T follicular helper cell (primary cell): Measurements from ENCODE around the gene NCK1.
"Not testable (repeated sequence)": the region's sequence is repeated elsewhere in the genome, so short reads cannot be mapped to it uniquely, and the experiment has no call there.

Experiments
- DNase-seq: peaks from one replicate; pipeline ENCODE4 v3.0.0-alpha.2; 2020; ENCODE audit warnings: low read depth

NCK1 gene

GRCh38 chr3:136947477-136947876 lies 85.5 kb downstream of the NCK1 start:
- no peak for DNase-seq

- no peak for DNase-seq
These were observed 87.1 kb downstream of the NCK1 start for GRCh38 chr3:136949146-136949545.

GRCh38 chr3:136949708-136950107 lies 87.7 kb downstream of the NCK1 start:
- no peak for DNase-seq

GRCh38 chr3:136950623-136951022 lies 88.6 kb downstream of the NCK1 start:
- no peak for DNase-seq

- no peak for DNase-seq
These were observed 90.3 kb downstream of the NCK1 start for GRCh38 chr3:136952292-136952691.

GRCh38 chr3:136954251-136954650 lies 92.2 kb downstream of the NCK1 start:
- DNase-seq: no peak

GRCh38 chr3:136954980-136955780 lies 93.2 kb downstream of the NCK1 start:
- DNase-seq: no peak

- no peak for DNase-seq
These were observed 93.8 kb downstream of the NCK1 start for GRCh38 chr3:136955813-136956212.

- no peak for DNase-seq
These were observed 95.0 kb downstream of the NCK1 start for GRCh38 chr3:136956971-136957370.

GRCh38 chr3:136957751-136958288 lies 95.8 kb downstream of the NCK1 start, which contains the start of gene IL20RB:
Gene IL20RB (plus strand): TSS chr3:136957983. CDS start chr3:136958114, 131 bp downstream.
- no peak for DNase-seq

GRCh38 chr3:136958939-136959338 lies 96.9 kb downstream of the NCK1 start:
- no peak for DNase-seq

- no peak for DNase-seq
These were observed 97.6 kb downstream of the NCK1 start for GRCh38 chr3:136959599-136959998.

GRCh38 chr3:136960838-136961836 lies 99.1 kb downstream of the NCK1 start:
- DNase-seq: no peak

- no peak for DNase-seq
These were observed 100.9 kb downstream of the NCK1 start for GRCh38 chr3:136962927-136963326.

GRCh38 chr3:136969539-136969938 lies 107.5 kb downstream of the NCK1 start:
- DNase-seq: not testable (repeated sequence)

GRCh38 chr3:136973352-136973751 lies 111.3 kb downstream of the NCK1 start:
- DNase-seq: no peak

GRCh38 chr3:136974670-136975069 lies 112.7 kb downstream of the NCK1 start:
- DNase-seq: no peak

GRCh38 chr3:136979204-136979603 lies 117.2 kb downstream of the NCK1 start:
- DNase-seq: no peak

- DNase-seq: no peak
These were observed 117.7 kb downstream of the NCK1 start for GRCh38 chr3:136979684-136980083.

GRCh38 chr3:136982033-136982432 lies 120.0 kb downstream of the NCK1 start:
- no peak for DNase-seq

- no peak for DNase-seq
These were observed 120.6 kb downstream of the NCK1 start for GRCh38 chr3:136982520-136983138.

- DNase-seq: no peak
These were observed 122.8 kb downstream of the NCK1 start for GRCh38 chr3:136984837-136985236.
